ENCODE measurements around the gene AP1S3. TPM values are rescaled to one million over a fixed set of nuclear protein-coding genes. Genes with fewer than 3 reads are reported as not detected.
A peak's percentile ranks its signal among the peaks of the same experiment; 100 is the strongest.
"Not testable (repeated sequence)": the region's sequence is repeated elsewhere in the genome, so short reads cannot be mapped to it uniquely, and the experiment has no call there.

AP1S3 gene
- total RNA-seq, 2 donors from 2014 or later: 7.0 to 13.5 TPM

DNA sequence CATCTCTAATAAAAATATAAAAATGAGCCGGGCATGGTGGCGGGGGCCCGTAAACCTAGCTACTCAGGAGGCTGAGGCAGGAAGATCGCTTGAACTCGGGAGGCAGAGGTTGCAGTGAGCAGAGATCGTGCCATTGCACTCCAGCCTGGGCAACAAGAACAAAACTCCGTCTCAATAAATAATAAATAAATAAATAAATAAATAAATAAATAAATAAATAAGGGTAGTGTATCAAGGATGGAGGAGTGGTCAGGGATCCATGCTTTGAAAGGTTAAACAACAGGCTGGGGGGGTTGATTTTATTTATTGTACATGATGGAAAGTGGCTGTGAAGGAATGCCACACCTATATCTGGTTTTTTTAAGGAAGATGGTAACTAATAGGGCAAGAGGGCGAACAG is 63.2 kb downstream of the AP1S3 start:
- intact Hi-C loops (cut with DNase I, micrococcal nuclease): no loop called here
- DNase-seq: no peak
- no peak for ATAC-seq

DNA sequence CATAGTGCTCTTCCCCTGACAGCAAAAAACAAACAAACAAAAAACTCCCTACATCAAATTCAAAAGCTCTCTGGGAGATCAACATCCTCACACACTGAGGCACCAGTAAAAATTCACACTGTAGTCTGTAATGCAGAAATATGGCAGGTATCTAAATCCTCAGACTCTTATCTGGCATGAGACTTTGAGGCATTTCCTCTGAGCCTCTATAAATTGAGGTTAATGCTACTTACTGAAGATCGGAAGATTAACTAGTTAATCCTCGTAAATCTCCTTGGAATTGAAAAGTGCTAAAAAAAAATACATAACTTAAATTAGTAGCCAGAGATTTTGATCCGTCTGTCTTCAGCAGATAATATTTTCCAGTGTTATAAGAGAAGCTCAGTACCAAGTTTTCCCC is 65.0 kb downstream of the AP1S3 start:
- ATAC-seq: no peak
- intact Hi-C loops (cut with DNase I, micrococcal nuclease): no loop called here
- no peak for DNase-seq

DNA sequence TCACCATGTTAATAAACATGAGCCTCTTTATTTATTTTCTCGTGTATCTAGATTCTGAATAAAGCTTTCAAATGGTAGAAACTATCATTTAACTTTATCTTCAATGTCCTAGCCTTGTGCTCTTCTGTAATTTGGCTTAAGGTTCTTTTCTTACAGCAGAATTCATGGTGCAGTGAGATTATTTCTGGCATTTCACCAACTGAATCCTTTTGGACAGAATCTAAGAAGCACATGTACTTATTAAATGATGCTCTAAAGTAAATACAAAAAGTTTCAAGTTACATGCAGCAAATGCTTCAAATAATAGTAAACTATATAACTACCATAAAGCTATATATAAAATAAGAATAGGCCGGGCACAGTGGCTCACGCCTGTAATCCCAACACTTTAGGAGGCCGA is 65.9 kb downstream of the AP1S3 start:
- intact Hi-C loops (cut with DNase I, micrococcal nuclease): no loop called here
- ATAC-seq: no peak
- no peak for DNase-seq

DNA sequence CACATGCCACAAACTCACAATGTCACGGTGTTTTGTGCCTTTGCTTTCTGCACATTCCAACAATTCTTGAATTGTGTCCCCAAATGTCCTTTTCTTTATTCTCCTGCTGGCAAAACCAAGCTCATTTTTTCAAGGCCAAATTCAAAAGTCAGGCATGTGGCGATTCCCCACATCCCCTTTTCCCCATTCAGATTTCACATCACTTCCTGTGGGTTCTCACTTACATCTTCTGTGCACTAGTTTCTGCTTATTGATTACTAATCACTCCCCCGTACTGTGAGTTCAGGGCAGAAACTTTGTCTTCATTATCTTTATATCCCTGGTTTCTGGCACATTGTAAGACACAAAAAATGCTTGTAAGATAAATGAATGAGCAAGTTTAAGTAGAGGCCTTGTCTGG is 69.2 kb downstream of the AP1S3 start:
- DNase-seq (no peak), ATAC-seq (no peak)
- intact Hi-C loops (cut with DNase I, micrococcal nuclease): no loop called here

DNA sequence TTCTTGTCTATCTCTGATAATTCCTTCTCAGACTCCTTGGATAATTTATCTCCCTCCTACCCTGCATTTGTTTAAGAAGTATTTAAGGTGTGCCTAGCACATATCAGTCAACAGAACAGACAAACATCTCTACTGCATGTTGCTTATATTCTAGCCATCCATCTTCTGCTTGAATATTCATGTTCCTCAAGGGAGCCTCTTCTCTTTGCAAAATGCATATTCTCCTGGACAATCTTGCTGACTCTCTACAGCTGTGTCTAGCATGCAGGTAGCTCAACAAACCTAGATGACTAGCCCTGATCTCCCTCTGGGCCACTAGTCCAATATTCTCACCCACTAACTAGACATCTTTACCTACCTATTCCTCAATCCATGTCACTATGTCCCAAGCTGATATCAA is 70.0 kb downstream of the AP1S3 start:
- no peak for ATAC-seq
- no peak for DNase-seq
- intact Hi-C loops (cut with DNase I, micrococcal nuclease): no loop called here

DNA sequence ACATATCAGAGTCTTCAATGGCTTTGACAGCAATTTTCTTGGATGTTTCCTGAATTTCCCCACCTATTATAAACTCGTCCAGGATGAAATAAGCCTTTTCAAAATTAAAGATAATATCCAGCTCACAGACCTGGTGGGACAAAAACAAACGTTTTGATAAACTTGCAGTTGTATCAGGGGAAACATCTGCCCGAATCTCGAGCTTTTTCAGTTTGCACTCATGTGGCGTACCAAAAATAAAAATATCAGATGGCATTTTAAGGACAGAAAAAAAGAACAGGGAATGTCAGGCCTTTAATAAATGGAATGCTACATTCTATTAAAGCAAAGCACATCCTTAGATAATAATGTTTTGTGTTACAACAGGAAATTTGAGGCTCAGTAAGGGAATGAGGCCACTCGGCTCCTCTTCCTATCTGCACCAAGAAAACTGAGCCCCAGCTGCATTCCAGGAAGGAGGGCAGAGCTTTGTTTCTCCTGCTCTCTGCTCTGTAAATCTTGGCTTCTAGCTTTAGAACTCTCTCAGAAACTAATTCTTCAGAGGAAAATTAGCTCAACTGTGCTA is 72.1 kb downstream of the AP1S3 start:
- ATAC-seq (no peak), DNase-seq (no peak)
- intact Hi-C loops (cut with DNase I, micrococcal nuclease): no loop called here

DNA sequence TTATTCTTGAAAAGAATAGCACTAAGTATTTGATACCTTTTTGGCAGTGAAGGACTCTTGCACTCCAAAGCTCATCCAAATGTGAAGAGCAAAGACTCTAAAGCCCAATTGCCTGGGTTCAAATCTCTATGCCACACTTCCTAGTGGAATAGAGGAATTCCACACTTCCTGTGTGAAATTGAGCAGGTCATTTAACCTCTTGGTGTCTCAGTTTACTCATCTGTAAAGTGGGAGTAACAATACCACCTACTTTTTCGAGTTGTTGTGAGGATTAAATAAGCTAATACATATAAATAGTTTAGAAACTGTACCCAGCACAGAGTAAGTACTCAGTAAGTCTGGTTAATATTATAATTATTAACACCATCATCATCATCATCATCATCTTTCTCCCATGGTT is 72.6 kb downstream of the AP1S3 start:
- intact Hi-C loops (cut with DNase I, micrococcal nuclease): no loop called here
- DNase-seq (no peak), ATAC-seq (no peak)

DNA sequence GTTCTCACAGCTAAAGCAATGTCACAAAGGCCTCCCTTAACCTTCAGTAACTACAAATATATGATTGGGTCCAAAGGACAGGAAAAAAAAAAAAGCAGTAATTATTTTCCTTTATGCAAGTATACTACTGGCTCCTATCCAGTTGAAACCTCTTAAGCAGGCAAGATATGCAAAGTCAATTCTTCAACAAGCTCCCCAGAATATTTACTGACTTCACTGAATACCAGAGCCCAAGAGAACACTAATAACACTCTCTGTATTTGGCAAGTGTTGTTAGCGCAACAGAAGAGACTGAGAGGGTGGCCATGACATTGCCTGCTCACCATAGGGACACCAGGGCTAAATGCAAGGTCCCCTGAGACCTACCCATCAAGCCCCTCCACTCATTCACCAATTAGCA is 74.5 kb downstream of the AP1S3 start:
- DNase-seq (no peak), ATAC-seq (peak; percentile 64)
- intact Hi-C loops (cut with DNase I, micrococcal nuclease): no loop called here

DNA sequence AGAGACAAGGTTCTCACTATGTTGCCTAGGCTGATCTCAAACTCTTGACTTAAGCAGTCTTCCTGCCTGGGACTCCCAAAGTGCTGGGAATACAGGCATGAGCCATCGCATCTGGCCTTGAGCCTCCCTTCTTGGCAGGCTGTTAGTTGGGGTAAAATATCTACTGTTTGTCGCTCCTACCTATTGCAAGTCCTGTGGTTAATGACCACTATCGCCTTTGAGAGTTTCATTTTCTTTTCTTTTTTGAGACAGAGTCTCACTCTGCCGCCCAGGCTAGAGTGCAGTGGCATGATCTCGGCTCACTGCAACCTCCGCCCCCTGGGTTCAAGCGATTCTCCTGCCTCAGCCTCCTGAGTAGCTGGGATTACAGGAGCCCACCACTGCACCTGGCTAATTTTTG is 75.6 kb downstream of the AP1S3 start:
- DNase-seq; intact Hi-C loops (cut with DNase I, micrococcal nuclease); ATAC-seq: not testable (repeated sequence)

DNA sequence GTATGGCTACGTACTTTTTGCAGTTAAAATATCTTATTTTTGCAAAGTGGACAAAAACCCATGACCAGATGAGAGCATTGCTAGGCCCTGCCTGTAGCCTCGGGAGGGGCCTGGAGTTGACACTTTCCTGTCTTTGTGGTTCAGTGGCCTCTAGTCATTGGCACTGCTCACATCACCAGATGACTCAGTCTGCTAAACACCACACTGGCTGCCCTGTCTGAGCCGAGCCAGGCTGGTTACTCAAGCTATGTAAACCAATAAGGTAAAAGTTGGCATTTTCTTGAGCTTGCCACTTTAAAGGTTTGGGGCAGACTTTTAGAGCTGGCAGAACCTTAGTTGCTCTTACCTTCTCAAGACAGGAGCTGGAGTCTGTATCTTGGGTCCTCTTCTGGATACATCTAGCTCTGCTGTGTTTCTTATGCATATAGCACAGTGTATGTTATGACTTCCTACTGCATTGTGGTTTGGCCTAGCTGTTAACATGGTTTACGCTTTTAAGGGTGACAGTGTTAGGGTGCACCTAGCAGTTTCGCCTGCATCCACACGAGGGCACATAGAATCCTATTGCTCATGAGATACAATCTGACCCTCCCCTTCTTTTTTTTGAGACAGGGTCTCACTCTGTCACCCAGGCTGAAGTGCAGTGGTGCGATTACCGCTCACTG is 76.4 kb downstream of the AP1S3 start:
- DNase-seq: peak; percentile 12 to 30
- intact Hi-C loops (cut with DNase I, micrococcal nuclease): no loop called here
- peak; percentile 51 for ATAC-seq

DNA sequence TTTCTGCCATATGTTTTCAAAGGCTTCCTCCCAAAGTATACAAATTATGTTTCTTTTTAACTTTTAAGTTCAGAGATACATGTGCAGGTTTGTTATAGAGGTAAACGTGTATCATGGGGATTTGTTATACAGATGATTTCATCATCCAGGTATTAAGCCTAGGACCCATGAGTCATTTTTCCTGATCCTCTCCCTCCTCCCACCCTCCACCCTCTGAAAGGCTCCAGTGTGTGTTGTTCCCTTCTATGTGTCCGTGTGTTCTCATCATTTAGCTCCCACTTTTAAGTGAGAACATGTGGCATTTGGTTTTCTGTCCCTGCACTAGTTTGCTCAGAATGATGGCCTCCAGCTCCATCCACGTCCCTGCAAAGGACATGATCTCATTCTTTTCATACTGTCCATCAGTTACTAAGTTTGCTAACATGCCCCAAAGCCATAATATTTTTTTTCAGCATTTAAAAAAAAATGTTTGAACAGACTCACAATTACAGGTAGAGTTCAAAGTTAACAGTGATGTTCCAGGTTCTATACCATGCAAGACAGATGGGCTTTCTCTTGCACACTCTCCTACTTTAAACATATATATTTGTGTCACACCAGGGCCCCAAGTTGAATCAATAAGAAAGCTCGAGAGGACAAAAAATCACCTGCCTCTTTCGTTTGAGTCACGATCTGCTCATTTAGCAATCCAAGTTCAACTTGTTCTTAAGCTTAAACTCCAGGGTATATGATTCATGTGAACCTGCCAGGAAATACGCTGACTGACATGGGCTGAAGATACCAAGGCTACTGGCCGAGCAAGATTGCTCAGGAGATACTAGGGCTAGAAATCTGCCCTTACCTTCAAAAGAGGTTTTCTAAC is 77.6 kb downstream of the AP1S3 start:
- ATAC-seq (no peak), DNase-seq (no peak)
- intact Hi-C loops (cut with DNase I, micrococcal nuclease): no loop called here

DNA sequence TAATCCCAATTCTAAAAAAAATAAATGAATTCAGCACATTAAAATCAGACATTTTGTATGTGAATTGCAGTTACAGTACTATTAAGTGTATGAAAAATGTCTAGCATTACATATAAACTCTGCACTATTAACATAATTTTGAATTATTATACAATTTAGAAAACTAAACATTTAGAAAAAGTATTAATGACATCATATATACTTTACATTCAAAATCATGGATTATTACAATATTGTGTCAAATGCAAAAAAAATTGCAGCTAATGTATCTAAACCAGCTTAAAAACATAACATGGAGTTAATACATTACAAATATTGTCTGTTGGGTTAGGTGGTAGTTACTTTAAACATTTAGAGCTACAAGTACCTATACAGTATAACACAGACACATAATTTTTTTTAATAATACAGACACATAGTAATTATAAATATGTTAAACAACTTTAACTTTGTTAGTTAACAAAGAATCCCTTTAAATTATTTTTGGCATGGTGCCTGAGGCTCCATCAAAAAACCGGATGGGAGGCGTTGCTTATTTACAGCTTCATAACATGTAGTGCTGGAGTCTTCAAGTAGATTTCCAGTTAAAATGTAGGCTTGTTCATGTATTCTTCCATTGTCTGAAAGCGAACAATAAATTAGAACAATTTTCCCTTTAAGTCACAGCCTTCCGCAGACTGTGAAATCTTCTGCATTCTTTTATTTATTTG is 79.1 kb downstream of the AP1S3 start:
- DNase-seq: no peak
- ATAC-seq: no peak
- intact Hi-C loops (cut with DNase I, micrococcal nuclease): no loop called here

DNA sequence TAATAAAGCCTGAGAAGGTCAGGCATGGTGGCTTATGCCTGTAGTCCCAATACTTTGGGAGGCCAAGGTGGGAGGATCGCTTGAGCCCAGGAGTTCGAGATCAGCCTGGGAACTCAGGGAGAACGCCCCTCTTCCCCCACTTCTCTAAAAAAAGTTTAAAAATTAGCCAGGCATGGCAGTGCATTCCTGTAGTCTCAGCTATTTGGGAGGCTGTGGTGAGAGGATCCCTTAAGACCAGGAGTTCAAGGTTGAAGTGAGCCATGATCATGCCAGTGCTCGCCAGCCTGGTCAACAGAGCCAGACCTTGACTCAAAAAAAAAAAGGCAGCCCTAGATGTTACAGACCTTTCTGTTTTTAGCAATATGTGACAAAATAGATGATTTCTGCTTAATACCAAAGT is 83.4 kb downstream of the AP1S3 start:
- no peak for ATAC-seq
- intact Hi-C loops (cut with DNase I, micrococcal nuclease): no loop called here
- DNase-seq: no peak

DNA sequence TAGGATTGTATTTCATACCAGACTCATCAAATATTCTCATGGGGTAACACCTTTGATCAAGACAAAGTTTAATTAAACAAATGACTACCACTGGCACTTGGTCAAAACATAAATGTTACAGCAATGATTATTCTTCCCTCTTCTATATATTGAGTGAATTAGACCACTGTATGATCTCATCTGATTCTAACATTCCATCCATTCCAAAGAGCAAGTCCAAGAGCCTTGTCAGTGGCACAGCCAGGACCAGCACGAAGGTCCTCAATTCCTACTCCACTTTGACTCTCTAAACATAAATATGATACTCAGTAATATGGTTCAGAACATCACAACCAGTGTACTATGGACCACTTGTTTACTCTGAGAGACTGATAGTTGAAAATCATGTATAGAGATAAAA is 86.4 kb downstream of the AP1S3 start:
- intact Hi-C loops (cut with DNase I, micrococcal nuclease): no loop called here
- no peak for DNase-seq
- ATAC-seq: no peak

DNA sequence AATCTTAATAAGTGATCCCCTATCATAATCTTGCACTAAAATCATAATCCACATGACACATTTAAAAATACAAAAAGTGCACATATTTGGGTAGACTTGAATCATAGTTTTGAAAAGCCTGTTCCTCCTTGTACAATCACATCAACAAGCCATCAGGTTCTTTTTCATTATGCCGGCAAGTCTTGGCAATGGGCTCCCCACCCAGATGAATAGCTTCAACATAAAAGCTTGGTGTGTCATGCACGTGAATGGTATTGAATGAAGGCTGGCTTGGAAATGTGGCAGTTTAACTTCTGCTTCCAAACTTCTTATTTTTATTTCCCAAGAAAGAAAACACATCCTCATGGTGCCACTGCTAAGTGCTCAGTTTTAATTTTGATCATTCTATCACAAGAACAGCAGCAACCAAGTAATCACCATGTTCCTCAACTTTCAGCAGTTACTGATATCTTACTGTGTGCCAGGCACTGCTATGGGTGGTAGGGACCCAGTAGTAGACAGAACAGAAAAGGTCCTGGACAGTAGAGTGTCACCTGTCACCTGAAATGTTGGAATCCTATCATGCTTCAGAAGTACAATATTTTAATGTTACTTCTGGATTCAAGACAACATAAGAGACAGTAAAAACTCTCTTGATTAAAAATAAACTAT is 89.9 kb downstream of the AP1S3 start:
- DNase-seq (no peak), ATAC-seq (no peak)
- intact Hi-C loops (cut with DNase I, micrococcal nuclease): no loop called here

DNA sequence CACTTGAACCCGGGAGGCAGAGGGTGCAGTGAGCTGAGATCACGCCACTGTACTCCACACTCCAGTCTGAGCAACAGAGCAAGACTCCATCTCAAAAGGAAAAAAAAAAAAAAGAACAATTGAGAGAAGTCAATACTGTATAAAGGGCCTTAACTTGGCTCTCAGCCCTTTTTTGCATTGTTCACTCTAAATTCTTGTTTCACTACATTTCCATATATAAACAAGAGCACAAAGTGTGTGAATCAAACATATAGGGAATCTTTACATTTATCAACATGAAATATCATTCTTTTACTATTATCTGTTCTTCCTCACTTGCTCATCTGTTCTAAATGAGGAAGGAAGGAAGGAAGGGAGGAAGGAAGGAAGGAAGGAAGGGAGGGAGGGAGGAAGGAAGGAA is 90.8 kb downstream of the AP1S3 start:
- intact Hi-C loops (cut with DNase I, micrococcal nuclease): no loop called here
- no peak for ATAC-seq
- no peak for DNase-seq

DNA sequence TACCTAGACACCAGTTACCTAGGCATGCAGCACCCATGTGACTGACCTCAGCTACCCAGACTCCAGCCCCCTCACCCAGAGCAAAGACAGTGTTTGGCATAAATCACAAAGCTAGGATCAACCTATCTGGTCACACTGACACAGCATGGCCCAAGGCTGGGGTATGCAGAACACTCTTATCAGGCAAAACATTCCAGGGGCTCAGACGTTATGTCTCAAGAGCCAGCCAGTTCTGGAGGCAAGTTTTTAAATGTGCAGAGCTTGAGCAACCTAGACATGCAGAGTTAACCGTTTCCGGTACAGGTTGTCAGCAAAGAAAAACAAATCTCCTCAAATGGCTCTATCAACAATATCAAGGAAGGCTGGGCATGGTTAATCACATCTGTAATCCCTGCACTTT is 92.8 kb downstream of the AP1S3 start:
- DNase-seq: no peak
- ATAC-seq: no peak
- intact Hi-C loops (cut with DNase I, micrococcal nuclease): no loop called here

DNA sequence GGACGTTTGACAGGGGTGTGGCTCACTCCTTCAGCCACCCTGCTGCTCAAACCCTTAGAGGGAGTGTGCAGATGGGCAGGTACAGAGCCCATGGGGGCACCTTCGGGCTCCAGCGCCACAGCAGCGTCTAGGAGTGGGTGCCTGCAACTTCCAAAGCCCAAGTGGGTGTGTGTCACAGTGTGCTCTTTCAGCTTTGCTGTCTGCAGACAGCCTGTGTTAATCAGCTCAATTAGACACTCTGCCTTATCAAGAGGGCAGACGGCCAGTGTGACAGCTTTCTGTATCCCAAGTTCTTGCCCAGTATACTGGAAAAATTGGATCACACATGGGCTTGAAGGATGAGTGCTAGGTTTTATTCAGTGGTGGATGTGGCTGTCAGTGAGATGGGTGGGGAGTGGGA is 96.7 kb downstream of the AP1S3 start:
- intact Hi-C loops (cut with DNase I, micrococcal nuclease): no loop called here
- no peak for DNase-seq
- no peak for ATAC-seq

DNA sequence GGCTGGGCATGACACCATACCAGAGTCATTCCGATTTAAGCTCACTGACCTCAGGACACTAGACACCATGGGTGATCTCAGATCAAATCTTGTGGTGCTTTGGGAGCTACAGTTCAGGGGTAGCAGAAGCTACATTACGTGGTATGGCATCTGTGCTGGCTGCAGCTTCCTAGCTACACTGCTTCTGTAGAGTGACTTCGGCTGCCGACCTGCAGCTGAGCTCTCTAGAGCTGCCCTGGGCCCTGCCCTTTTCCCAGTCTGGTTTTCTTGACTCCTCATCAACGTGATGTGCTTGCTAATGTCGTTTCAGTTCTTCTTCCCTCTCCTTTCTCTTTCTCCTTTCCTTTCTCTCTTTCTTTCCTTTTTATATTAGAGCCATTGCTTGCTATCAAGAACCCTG is 100.2 kb downstream of the AP1S3 start:
- ATAC-seq: no peak
- DNase-seq: no peak
- intact Hi-C loops (cut with DNase I, micrococcal nuclease): no loop called here

Measured in left colon (tissue), 2 donors.